ENCODE data around the gene IGBP1.

Gene IGBP1

GRCh38 chrX:70176938-70177533 is 43.8 kb downstream of the IGBP1 start, which contains the start of gene DGAT2L6:
DGAT2L6 (plus strand) TSS chrX:70177483; CDS start chrX:70177583, 100 bp downstream.
- Histone ChIP-seq H3K9me3 (replicated peaks; ENCODE audit: insufficient read depth, low read length) (no peaks in the 10 kb centered on the region), H3K36me3 (replicated peaks; ENCODE audit: insufficient read depth, low read length) (no peaks in the 10 kb centered on the region), H3F3A (ENCODE audit: insufficient read depth, low read length) (no peaks in the 10 kb centered on the region), H4K20me1 (ENCODE audit: insufficient read depth, low read length) (no peaks in the 10 kb centered on the region), H3K27me3 (replicated peaks; ENCODE audit: insufficient read depth, low read length) (no peaks in the 10 kb centered on the region), H3K27ac (ENCODE audit: low read length) (no peak within 1 kb of the TSS), H3K79me2 (ENCODE audit: low read length) (no peaks in the 10 kb centered on the region), H3K9me2 (replicated peaks; ENCODE audit: insufficient read depth, low read length) (no peaks in the 10 kb centered on the region), H3K4me2 (ENCODE audit: low read depth, low read length) (no peak within 1 kb of the TSS), H2AFZ (ENCODE audit: low read length) (no peak within 1 kb of the TSS), H3K9ac (ENCODE audit: low read length) (no peak within 1 kb of the TSS), H3K4me3 (ENCODE audit: low read length) (no peak within 1 kb of the TSS), H3K4me1 (ENCODE audit: low read length) (no peaks in the 10 kb centered on the region)
- TF ChIP-seq EZH2 (optimal IDR thresholded peaks at IDR 0.05; ENCODE audit: low read depth, low read length) (no peak), EZH2phosphoT487 (IDR thresholded peaks at IDR 0.05; ENCODE audit: low read length) (no peak), CTCF (IDR thresholded peaks at IDR 0.05; ENCODE audit: low read length) (no peak)
- no peak for DNase-seq

GRCh38 chrX:70183091-70183490 is 49.8 kb downstream of the IGBP1 start:
- Histone ChIP-seq H3K4me3 (ENCODE audit: low read length) (no peak overlapping the region), H3K9me3 (replicated peaks; ENCODE audit: insufficient read depth, low read length) (no peaks in the 10 kb centered on the region), H3K27me3 (replicated peaks; ENCODE audit: insufficient read depth, low read length) (no peaks in the 10 kb centered on the region), H3K9ac (ENCODE audit: low read length) (no peak overlapping the region), H2AFZ (ENCODE audit: low read length) (no peak overlapping the region), H3K79me2 (ENCODE audit: low read length) (no peaks in the 10 kb centered on the region), H3K27ac (ENCODE audit: low read length) (no peak overlapping the region), H3K4me2 (ENCODE audit: low read depth, low read length) (no peak overlapping the region), H3K36me3 (replicated peaks; ENCODE audit: insufficient read depth, low read length) (no peaks in the 10 kb centered on the region), H4K20me1 (ENCODE audit: insufficient read depth, low read length) (no peaks in the 10 kb centered on the region), H3F3A (ENCODE audit: insufficient read depth, low read length) (no peaks in the 10 kb centered on the region), H3K4me1 (ENCODE audit: low read length) (no peaks in the 10 kb centered on the region), H3K9me2 (replicated peaks; ENCODE audit: insufficient read depth, low read length) (no peaks in the 10 kb centered on the region)
- no peak for DNase-seq
- TF ChIP-seq CTCF (IDR thresholded peaks at IDR 0.05; ENCODE audit: low read length) (no peak), EZH2 (optimal IDR thresholded peaks at IDR 0.05; ENCODE audit: low read depth, low read length) (no peak), EZH2phosphoT487 (IDR thresholded peaks at IDR 0.05; ENCODE audit: low read length) (no peak)

GRCh38 chrX:70190225-70190624 is 57.0 kb downstream of the IGBP1 start:
- no peaks in the 10 kb centered on the region for H3F3A ChIP-seq (ENCODE audit: insufficient read depth, low read length)
- no peak for DNase-seq
- no peaks in the 10 kb centered on the region for H3K4me1 ChIP-seq (ENCODE audit: low read length)

More at GRCh38 chrX:70190225-70190624, 57.0 kb downstream of the IGBP1 start:
- no peak for TF ChIP-seq EZH2phosphoT487 (IDR thresholded peaks at IDR 0.05; ENCODE audit: low read length)
- no peak for TF ChIP-seq CTCF (IDR thresholded peaks at IDR 0.05; ENCODE audit: low read length)
- no peak for TF ChIP-seq EZH2 (optimal IDR thresholded peaks at IDR 0.05; ENCODE audit: low read depth, low read length)
- Histone ChIP-seq H3K9me2 (replicated peaks; ENCODE audit: insufficient read depth, low read length) (no peaks in the 10 kb centered on the region), H3K27me3 (replicated peaks; ENCODE audit: insufficient read depth, low read length) (no peaks in the 10 kb centered on the region), H3K79me2 (ENCODE audit: low read length) (no peaks in the 10 kb centered on the region), H2AFZ (ENCODE audit: low read length) (no peak overlapping the region), H4K20me1 (ENCODE audit: insufficient read depth, low read length) (no peaks in the 10 kb centered on the region), H3K9ac (ENCODE audit: low read length) (no peak overlapping the region), H3K36me3 (replicated peaks; ENCODE audit: insufficient read depth, low read length) (no peaks in the 10 kb centered on the region), H3K9me3 (replicated peaks; ENCODE audit: insufficient read depth, low read length) (no peaks in the 10 kb centered on the region), H3K4me2 (ENCODE audit: low read depth, low read length) (no peak overlapping the region), H3K4me3 (ENCODE audit: low read length) (no peak overlapping the region), H3K27ac (ENCODE audit: low read length) (no peak overlapping the region)

Data from MM.1S (cell line).